Measurements from ENCODE around the gene EPB42.

- TF ChIP-seq CTCF (IDR thresholded peaks at IDR 0.05), result no peak
- no peak for TF ChIP-seq EP300 (IDR thresholded peaks at IDR 0.05)
- no peak for TF ChIP-seq POLR2A (IDR thresholded peaks at IDR 0.05)
These were observed 25.5 kb upstream of the EPB42 start for GRCh38 chr15:43246261-43246774.
